Mucosa of rectum (tissue), 2 donors: Measurements from ENCODE around the gene SKI.
"Not testable (repeated sequence)": the region's sequence is repeated elsewhere in the genome, so short reads cannot be mapped to it uniquely, and the experiment has no call there.

Experiments used
- H3K27ac ChIP-seq, 2 donors: one replicate each; pipeline ENCODE4 v1.7.0; 2013; ENCODE audit warnings: inconsistent platforms in 2 of 2, low read depth in 2 of 2, low read length in 2 of 2
- H3K27me3 ChIP-seq, 2 donors: one replicate each; pipeline ENCODE4 v1.7.0; 2013; ENCODE audit warnings: low read length in 2 of 2; ENCODE audit not compliant: control insufficient read depth in 2 of 2, insufficient read depth in 2 of 2
- H3K36me3 ChIP-seq, 2 donors: one replicate each; pipeline ENCODE4 v1.7.0; 2013; ENCODE audit warnings: low read length in 2 of 2; ENCODE audit not compliant: control insufficient read depth in 2 of 2, insufficient read depth in 2 of 2
- H3K4me1 ChIP-seq, 2 donors: one replicate each; pipeline ENCODE4 v1.7.0; 2013; ENCODE audit warnings: low read length in 2 of 2, mild to moderate bottlenecking in 1 of 2; ENCODE audit not compliant: control insufficient read depth in 2 of 2, insufficient read depth in 2 of 2
- H3K4me3 ChIP-seq, 2 donors: one replicate each; pipeline ENCODE4 v1.7.0; 2013; ENCODE audit warnings: low read length in 2 of 2
- H3K9ac ChIP-seq, 2 donors: one replicate each; pipeline ENCODE4 v1.7.0; 2013; ENCODE audit warnings: low read length in 2 of 2, low read depth in 1 of 2, mild to moderate bottlenecking in 1 of 2
- H3K9me3 ChIP-seq, 2 donors: one replicate each; pipeline ENCODE4 v1.7.0; 2013; ENCODE audit warnings: low read length in 2 of 2; ENCODE audit not compliant: control insufficient read depth in 2 of 2
- donor health status: healthy.
- donor health status: Normal muscosa, but diverticular disease.

The SKI gene

GRCh38 chr1:2294033-2294724 is 66.1 kb downstream of the SKI start:
- no peaks in the 10 kb centered on the region for H3K36me3 ChIP-seq
- H3K9me3 ChIP-seq = no peaks in the 10 kb centered on the region
- no peak overlapping the region for H3K9ac ChIP-seq
- no peak overlapping the region for H3K4me3 ChIP-seq
- H3K4me1 ChIP-seq = peaks cover 26 to 33% of the 10 kb centered on the region in 2 donors
- H3K27ac ChIP-seq = no peak overlapping the region
- H3K27me3 ChIP-seq = no peaks in the 10 kb centered on the region

DNA sequence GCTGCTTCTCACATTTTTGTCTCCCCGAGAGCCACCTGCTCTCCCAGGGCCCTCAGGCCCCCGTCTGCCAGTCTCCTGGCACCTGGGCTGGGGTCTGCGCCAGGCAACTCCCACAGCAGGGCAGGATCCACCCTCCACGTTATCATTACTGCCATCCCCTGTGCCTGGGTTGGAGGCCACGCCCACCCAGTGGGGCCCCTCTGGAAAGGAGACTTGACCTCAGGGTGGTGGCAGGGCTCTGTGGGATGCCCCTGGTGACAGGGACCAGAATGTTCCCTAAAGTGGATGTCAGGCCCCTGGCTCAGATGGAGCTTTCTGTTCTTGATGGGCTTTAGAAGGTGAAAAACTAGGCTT is 66.6 kb downstream of the SKI start:
- Histone ChIP-seq H3K27me3 (no peaks in the 10 kb centered on the region), H3K4me3 (no peak overlapping the region), H3K36me3 (no peaks in the 10 kb centered on the region), H3K4me1 (peaks cover 29 to 35% of the 10 kb centered on the region in 2 donors), H3K9me3 (no peaks in the 10 kb centered on the region), H3K27ac (no peak overlapping the region), H3K9ac (no peak overlapping the region)

DNA sequence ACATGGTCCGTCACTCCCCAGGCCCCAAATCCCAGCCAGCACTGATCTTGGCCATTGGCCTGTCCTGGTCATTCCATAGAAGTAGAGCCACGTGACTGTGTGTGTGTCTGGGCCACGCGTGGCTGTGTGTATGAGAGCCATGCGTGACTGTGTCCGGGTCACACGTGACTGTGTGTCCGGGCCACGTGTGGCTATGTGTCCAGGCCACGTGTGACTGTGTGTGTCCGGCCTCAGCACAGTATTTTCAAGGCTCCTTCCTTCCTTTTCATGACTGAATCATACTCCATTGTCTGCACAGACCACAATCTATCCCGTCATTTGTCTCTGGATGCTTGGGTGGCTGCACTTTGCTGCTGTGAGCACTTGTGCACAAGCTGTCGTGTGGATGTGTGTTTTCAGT is 67.4 kb downstream of the SKI start:
- no peak overlapping the region for H3K9ac ChIP-seq
- H3K4me3 ChIP-seq = no peak overlapping the region
- H3K27ac ChIP-seq = no peak overlapping the region
- no peaks in the 10 kb centered on the region for H3K27me3 ChIP-seq
- H3K9me3 ChIP-seq = no peaks in the 10 kb centered on the region
- peaks cover 30 to 35% of the 10 kb centered on the region in 2 donors for H3K4me1 ChIP-seq
- no peaks in the 10 kb centered on the region for H3K36me3 ChIP-seq

GRCh38 chr1:2296211-2296610 is 68.1 kb downstream of the SKI start:
- H3K27ac ChIP-seq, H3K9me3 ChIP-seq, H3K36me3 ChIP-seq, H3K27me3 ChIP-seq, H3K9ac ChIP-seq, H3K4me3 ChIP-seq: not testable (repeated sequence)
- peaks cover 28 to 33% of the 10 kb centered on the region in 2 donors for H3K4me1 ChIP-seq

- Histone ChIP-seq H3K9ac (no peak overlapping the region), H3K27me3 (no peaks in the 10 kb centered on the region), H3K27ac (no peak overlapping the region), H3K4me3 (no peak overlapping the region), H3K4me1 (peaks cover 27 to 31% of the 10 kb centered on the region in 2 donors), H3K9me3 (no peaks in the 10 kb centered on the region), H3K36me3 (no peaks in the 10 kb centered on the region)
Observed at GRCh38 chr1:2296614-2297013, 68.5 kb downstream of the SKI start.

DNA sequence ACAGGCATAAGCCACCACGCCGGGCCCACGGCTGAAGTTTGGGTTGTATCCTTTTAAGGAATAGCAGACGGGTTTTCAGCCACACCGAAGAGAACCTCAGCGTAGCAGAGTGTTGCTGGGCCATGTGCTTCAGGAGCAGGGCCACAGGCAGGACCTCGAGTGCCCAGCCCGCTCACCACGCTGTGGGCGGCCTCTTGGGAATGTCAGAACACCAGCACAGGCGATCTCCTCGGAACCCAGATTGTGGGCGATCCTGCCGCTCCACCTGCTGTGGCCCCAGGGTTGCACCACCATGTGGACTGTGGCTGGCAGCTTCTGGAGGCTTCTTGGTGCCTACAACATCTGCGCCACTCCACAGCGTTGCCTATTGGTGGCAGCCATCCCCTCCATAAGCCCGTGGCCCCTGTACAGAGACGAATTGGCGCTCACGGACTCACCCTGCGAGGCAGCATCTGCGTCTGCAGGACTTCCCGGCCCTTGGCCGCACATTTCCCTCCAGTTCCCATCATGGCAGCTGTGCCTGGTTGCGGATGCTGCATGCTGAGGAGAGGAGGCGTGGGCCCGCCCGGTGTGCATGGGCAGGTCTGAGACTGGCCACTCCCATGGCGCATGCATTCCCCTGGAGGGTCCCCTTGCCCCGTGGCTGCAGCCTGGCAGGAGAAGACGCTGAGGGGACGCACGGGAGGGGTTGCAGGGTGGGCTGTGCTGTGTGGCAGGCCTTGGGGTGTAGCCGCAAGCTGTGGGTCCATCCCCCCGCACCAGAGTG is 69.3 kb downstream of the SKI start:
- H3K9me3 ChIP-seq = no peaks in the 10 kb centered on the region
- H3K4me1 ChIP-seq = peaks cover 23 to 26% of the 10 kb centered on the region in 2 donors
- H3K9ac ChIP-seq = no peak overlapping the region
- H3K27me3 ChIP-seq = no peaks in the 10 kb centered on the region
- no peaks in the 10 kb centered on the region for H3K36me3 ChIP-seq
- H3K27ac ChIP-seq = no peak overlapping the region
- no peak overlapping the region for H3K4me3 ChIP-seq

- H3K4me1 ChIP-seq = peaks cover 20 to 24% of the 10 kb centered on the region in 2 donors
- no peaks in the 10 kb centered on the region for H3K27me3 ChIP-seq
- no peak overlapping the region for H3K4me3 ChIP-seq
- peaks cover 3 to 4% of the 10 kb centered on the region in 2 donors for H3K36me3 ChIP-seq
- H3K9ac ChIP-seq = peak overlapping the region in 1 of 2 donors; percentile 10
- H3K27ac ChIP-seq = no peak overlapping the region
- H3K9me3 ChIP-seq = no peaks in the 10 kb centered on the region
Observed at GRCh38 chr1:2298685-2299084, 70.6 kb downstream of the SKI start.

DNA sequence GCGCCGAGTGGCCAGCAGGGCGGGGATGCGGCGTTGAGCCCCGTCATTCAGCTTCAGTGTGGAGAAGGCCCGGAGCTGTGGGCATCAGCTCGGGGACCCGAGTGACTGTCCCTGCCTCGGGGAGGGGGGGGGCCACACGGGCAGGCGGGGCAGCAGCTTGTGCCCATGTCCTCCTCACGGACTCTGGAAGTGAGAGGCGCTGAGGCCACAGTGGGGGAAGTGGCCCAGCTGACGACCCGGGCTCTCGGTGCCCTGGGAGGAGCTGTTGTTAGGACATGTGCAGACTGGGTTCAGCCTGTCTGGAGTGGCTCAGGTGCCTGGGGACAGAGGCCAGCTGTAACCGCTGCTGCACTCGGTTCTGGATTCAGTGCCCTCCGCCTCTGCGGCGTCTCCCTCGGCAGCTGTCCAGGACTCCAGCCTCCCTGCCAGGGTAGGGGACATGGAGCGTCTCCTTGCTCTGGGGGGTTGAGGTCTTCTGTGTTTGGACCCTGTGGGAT is 71.1 kb downstream of the SKI start:
- Histone ChIP-seq H3K4me1 (peaks cover 20 to 24% of the 10 kb centered on the region in 2 donors), H3K9ac (no peak overlapping the region), H3K36me3 (peaks cover 7 to 8% of the 10 kb centered on the region in 2 donors), H3K9me3 (no peaks in the 10 kb centered on the region), H3K4me3 (no peak overlapping the region), H3K27me3 (no peaks in the 10 kb centered on the region), H3K27ac (peak overlapping the region in 1 of 2 donors; percentile 90)

GRCh38 chr1:2300004-2300771 is 72.1 kb downstream of the SKI start:
- peak overlapping the region; percentile 31 to 55 for H3K4me3 ChIP-seq

More at GRCh38 chr1:2300004-2300771, 72.1 kb downstream of the SKI start:
- Histone ChIP-seq H3K9ac (peak overlapping the region; percentile 60 to 62), H3K9me3 (no peaks in the 10 kb centered on the region), H3K27me3 (no peaks in the 10 kb centered on the region), H3K36me3 (peaks cover 16 to 17% of the 10 kb centered on the region in 2 donors), H3K27ac (peak overlapping the region; percentile 79 to 90), H3K4me1 (peaks cover 16 to 22% of the 10 kb centered on the region in 2 donors)
